ENCODE data around the gene KIF14.

Gene KIF14, protein sequence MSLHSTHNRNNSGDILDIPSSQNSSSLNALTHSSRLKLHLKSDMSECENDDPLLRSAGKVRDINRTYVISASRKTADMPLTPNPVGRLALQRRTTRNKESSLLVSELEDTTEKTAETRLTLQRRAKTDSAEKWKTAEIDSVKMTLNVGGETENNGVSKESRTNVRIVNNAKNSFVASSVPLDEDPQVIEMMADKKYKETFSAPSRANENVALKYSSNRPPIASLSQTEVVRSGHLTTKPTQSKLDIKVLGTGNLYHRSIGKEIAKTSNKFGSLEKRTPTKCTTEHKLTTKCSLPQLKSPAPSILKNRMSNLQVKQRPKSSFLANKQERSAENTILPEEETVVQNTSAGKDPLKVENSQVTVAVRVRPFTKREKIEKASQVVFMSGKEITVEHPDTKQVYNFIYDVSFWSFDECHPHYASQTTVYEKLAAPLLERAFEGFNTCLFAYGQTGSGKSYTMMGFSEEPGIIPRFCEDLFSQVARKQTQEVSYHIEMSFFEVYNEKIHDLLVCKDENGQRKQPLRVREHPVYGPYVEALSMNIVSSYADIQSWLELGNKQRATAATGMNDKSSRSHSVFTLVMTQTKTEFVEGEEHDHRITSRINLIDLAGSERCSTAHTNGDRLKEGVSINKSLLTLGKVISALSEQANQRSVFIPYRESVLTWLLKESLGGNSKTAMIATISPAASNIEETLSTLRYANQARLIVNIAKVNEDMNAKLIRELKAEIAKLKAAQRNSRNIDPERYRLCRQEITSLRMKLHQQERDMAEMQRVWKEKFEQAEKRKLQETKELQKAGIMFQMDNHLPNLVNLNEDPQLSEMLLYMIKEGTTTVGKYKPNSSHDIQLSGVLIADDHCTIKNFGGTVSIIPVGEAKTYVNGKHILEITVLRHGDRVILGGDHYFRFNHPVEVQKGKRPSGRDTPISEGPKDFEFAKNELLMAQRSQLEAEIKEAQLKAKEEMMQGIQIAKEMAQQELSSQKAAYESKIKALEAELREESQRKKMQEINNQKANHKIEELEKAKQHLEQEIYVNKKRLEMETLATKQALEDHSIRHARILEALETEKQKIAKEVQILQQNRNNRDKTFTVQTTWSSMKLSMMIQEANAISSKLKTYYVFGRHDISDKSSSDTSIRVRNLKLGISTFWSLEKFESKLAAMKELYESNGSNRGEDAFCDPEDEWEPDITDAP (N-terminal part only)

DNA sequence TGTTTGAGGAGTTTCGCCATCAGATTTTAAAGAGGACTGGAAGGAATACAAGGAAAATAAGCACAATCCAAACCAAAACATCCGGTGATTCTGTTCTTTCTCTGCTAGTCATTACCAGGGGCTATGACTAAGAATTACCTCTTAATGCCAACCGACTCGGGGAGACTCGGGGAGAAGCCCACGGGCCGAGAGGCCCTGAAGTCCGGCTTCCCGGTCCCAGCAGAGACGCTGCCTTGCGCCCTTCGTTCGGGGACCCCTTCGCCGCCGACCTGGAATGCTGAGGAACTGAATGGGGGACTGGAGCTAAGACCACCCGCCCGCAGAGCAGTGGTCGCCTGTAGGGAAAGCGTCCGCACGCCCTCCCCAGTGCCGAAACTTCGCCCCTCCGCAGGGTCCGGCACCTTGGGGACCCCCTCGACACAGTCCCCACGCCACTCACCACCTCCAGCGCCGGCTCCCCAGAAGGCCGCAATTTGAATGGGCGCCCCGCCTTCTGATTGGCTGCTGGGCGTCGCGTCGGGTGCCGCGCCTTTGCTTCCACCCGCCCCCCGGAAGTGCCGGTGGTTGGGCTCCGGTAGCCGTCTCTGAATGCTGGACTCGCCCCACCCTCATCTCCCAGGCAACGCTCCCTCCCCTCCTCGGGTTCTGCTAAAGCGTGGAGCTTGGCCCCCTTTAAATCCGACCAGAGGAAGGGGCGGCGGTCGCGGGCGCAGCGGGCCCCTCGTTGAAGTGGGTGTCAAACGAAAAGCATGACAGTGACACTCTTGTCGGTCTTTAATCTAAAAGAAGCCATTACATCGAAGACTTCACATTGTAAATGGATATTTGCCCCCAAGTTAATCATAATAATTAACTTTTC, at the start of gene KIF14:
Gene KIF14 (minus strand): TSS at position 479 of the 859 bp plus-strand sequence. CDS start 2,028 bp downstream, outside the sequence.
- peak; percentile 67 for DNase-seq (ENCODE audit: low read depth)

- DNase-seq (ENCODE audit: low read depth) = peak; percentile 86
These were observed 49.0 kb upstream of the KIF14 start, which contains the start of gene DDX59 for GRCh38 chr1:200669314-200670241. DDX59 (minus strand) TSS chr1:200669907; CDS start chr1:200666740, 3,167 bp downstream.

- DNase-seq (ENCODE audit: low read depth) = no peak
These were observed 48.2 kb upstream of the KIF14 start for GRCh38 chr1:200668514-200669313.

- no peak for DNase-seq (ENCODE audit: low read depth)
These were observed 45.8 kb upstream of the KIF14 start for GRCh38 chr1:200666309-200666708.

DNA sequence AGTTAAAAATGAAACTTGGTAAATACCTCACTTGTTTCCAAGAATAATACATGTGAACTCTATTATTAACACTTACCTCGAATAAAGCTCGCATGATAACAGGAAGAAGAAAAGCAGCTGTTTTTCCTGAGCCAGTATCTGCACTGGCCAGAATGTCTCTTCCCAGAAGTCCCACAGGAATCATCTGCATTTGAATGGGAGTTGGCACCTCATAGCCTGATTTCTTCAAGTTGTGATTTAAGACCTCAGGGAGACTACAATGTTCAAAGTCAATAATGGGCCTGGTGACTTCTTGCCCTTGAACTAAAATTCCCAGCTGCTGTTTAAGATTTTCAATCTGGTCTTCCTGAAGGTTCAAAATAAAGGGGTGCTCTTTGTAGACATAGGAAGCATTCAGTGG, 45.3 kb upstream of the KIF14 start:
- DNase-seq (ENCODE audit: low read depth) = no peak

DNA sequence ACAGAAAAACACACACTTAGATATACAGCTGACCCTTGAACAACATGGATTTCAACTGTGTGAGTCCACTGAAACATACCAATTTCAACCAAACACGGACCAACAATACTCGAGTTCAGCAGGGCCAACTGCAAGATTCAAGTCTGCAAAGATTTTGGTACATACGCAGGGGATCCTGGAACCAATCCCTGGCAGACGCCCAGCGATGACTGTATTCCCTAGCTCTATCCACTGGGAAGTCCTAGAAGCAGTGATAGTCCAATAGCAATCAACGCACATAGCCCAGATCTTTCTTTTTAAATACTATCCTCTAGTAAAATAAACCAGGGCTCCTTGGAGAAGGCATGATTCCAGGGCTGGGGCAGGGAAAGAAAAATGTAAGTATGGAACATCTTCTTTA, 40.2 kb upstream of the KIF14 start:
- DNase-seq (ENCODE audit: low read depth) = no peak

GRCh38 chr1:200659269-200659668, 38.7 kb upstream of the KIF14 start:
- peak; percentile 45 for DNase-seq (ENCODE audit: low read depth)

GRCh38 chr1:200658037-200658818, 37.7 kb upstream of the KIF14 start:
- DNase-seq (ENCODE audit: low read depth) = no peak

- no peak for DNase-seq (ENCODE audit: low read depth)
These were observed 34.1 kb upstream of the KIF14 start for GRCh38 chr1:200654660-200655059.

DNA sequence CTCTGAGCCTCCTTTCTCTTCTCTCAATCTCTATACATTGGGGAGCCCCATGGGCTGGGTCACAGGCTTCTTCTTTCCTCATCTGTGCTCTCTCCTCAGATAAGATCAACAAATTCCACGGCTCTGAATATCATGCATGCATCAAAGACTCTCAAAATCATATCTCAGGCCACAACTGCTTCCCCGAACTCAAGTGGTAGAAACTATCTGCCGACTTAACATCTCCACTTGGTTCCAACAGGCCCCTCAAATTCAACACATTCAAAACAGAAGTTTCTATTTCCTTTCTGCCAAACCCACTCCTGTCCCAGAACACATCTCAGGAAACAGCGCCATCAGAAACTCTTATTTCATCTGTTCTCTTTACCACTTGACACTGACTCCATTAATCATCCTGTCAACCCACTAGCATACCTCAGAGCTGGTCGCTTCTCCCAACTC, 32.5 kb upstream of the KIF14 start:
- DNase-seq (ENCODE audit: low read depth) = no peak

GRCh38 chr1:200652378-200652777, 31.8 kb upstream of the KIF14 start:
- no peak for DNase-seq (ENCODE audit: low read depth)

DNA sequence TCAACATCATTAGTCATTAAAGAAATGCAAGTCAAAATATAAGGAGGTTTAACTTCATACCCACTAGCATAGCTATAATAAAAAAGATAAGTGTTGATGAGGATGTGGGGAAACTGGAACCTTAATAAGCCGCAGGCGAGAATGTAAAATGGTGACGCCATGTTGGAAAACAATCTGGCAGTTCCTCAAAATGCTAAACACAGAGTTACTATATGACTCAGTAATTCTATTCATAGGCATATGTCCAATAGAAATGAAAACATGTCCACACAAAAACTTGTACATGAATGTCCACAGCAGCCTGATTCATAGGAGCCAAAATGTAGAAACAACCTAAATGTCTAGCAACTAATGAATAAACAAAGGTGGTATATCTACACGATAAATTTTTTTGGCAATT, 26.0 kb upstream of the KIF14 start:
- DNase-seq (ENCODE audit: low read depth) = no peak

- no peak for DNase-seq (ENCODE audit: low read depth)
These were observed 23.5 kb upstream of the KIF14 start for GRCh38 chr1:200644021-200644420.

DNA sequence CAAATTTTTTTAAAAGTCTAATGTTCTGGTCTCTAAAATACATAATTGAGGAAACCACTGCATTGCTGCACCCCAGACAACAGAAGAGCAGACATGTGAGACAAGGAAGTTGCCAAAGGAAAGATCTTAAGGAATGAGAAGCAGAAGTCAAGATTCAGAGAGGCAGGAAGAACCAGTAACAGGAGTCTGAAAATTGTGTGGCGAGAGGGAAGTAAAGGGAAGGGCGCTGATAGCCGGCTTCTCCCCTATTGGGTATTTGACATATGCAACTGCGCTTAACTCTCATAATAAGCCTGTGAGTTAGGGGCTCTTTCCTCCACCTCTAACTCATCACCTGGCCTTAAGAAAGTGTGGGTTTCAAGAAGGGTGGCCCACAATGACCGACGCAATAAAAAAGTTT, 21.9 kb upstream of the KIF14 start:
- no peak for DNase-seq (ENCODE audit: low read depth)

GRCh38 chr1:200640963-200641401, 20.4 kb upstream of the KIF14 start:
- no peak for DNase-seq (ENCODE audit: low read depth)

- DNase-seq (ENCODE audit: low read depth) = no peak
These were observed 19.9 kb upstream of the KIF14 start for GRCh38 chr1:200640373-200640962.

GRCh38 chr1:200638073-200638472, 17.5 kb upstream of the KIF14 start:
- no peak for DNase-seq (ENCODE audit: low read depth)

GRCh38 chr1:200636681-200637080, 16.1 kb upstream of the KIF14 start:
- DNase-seq (ENCODE audit: low read depth) = no peak

All from HS-5 (cell line).